Smooth muscle cell (in vitro differentiated cells): ENCODE measurements around the gene OVCA2. TPM values are rescaled to one million over a fixed set of nuclear protein-coding genes. Genes with fewer than 3 reads are reported as not detected.

Experiments used
- DNase-seq: peaks from one replicate; lab custom pipeline; 2025; ENCODE audit not compliant: unreplicated experiment; lab: John Stamatoyannopoulos, UW
- H2AFZ ChIP-seq: fragments of 200-600 bp; sonication (generic); 2 replicates; pipeline ENCODE4 v1.6.0; 2016; ENCODE audit warnings: antibody characterized with exemption, low read depth, mild to moderate bottlenecking
- H3F3A ChIP-seq: fragments of 200-600 bp; sonication (generic); 2 replicates; pipeline ENCODE4 v1.6.0; 2017; ENCODE audit warnings: antibody characterized with exemption, low read depth
- H3K27ac ChIP-seq: fragments of 200-600 bp; sonication (generic); 2 replicates; pipeline ENCODE4 v1.5.1; 2016; ENCODE audit warnings: low read depth, mild to moderate bottlenecking
- H3K27me3 ChIP-seq: fragments of 200-600 bp; sonication (generic); 2 replicates; pipeline ENCODE4 v1.6.1; 2016; ENCODE audit warnings: low read depth, mild to moderate bottlenecking
- H3K36me3 ChIP-seq: fragments of 200-600 bp; sonication (generic); 2 replicates; pipeline ENCODE4 v1.5.1; 2016; ENCODE audit warnings: low read depth
- H3K4me1 ChIP-seq: fragments of 200-600 bp; sonication (generic); 2 replicates; pipeline ENCODE4 v1.5.1; 2016; ENCODE audit warnings: low read depth
- H3K4me2 ChIP-seq: fragments of 200-600 bp; sonication (generic); 2 replicates; pipeline ENCODE4 v1.6.0; 2016; ENCODE audit warnings: mild to moderate bottlenecking
- H3K4me3 ChIP-seq: fragments of 200-600 bp; sonication (generic); 2 replicates; pipeline ENCODE4 v1.5.1; 2016; ENCODE audit warnings: mild to moderate bottlenecking
- H3K79me2 ChIP-seq: fragments of 200-600 bp; sonication (generic); 2 replicates; pipeline ENCODE4 v1.6.0; 2016; ENCODE audit warnings: low read depth, mild to moderate bottlenecking
- H3K9ac ChIP-seq: fragments of 200-600 bp; sonication (generic); 2 replicates; pipeline ENCODE4 v1.6.0; 2016; ENCODE audit warnings: low read depth
- H3K9me3 ChIP-seq: fragments of 200-600 bp; sonication (generic); replicated peaks from 2 replicates; pipeline ENCODE4 v1.5.1; 2016; ENCODE audit warnings: low read depth
- H4K20me1 ChIP-seq: fragments of 200-600 bp; sonication (generic); 2 replicates; pipeline ENCODE4 v1.6.0; 2016; ENCODE audit warnings: low read depth
- WGBS: methylation state at CpG from one replicate; pipeline ENCODE4 v1.1.7; 2016; ENCODE audit warnings: low lambda C conversion rate; 5-methylcytosine and 5-hydroxymethylcytosine counted together
- microRNA counts: library from miRNA; unstranded; fragments of <30 nt; microRNA quantifications from one replicate; lab custom pipeline; 2016
- microRNA-seq: library from miRNA; unstranded; fragments of <30 nt; microRNA quantifications from one replicate; pipeline ENCODE4, GENCODE V29; 2016; ENCODE audit warnings: borderline number of aligned reads
- polyA plus RNA-seq: library from polyadenylated mRNA; unstranded; fragments of >200 nt; fragmentation: Nextera tagmentation; extraction: Ambion mirVana; gene quantifications from 2 replicates; pipeline ENCODE4 v1.2.1, GENCODE V29; 2016
- small RNA-seq: library from RNA; depleted of rRNA; stranded (forward); fragments of <200 nt; gene quantifications from one replicate; pipeline ENCODE3, GENCODE V24; 2014
- total RNA-seq: library from RNA; depleted of rRNA; stranded (reverse); fragments of >200 nt; gene quantifications from 2 replicates; pipeline ENCODE4 v1.2.3, GENCODE V29; 2014
- TF ChIP-seq, protein P1 (sequence below): fragments of 200-600 bp; sonication (generic); IDR thresholded peaks from 2 replicates; pipeline ENCODE4 v1.5.1; 2017; ENCODE audit warnings: borderline replicate concordance, mild to moderate bottlenecking, antibody characterized with exemption; ENCODE audit not compliant: insufficient read depth, poor library complexity, severe bottlenecking

OVCA2 gene
- total and polyA plus RNA-seq, 2 experiments from 2014 or later = 46.7 to 47.6 TPM

DNA sequence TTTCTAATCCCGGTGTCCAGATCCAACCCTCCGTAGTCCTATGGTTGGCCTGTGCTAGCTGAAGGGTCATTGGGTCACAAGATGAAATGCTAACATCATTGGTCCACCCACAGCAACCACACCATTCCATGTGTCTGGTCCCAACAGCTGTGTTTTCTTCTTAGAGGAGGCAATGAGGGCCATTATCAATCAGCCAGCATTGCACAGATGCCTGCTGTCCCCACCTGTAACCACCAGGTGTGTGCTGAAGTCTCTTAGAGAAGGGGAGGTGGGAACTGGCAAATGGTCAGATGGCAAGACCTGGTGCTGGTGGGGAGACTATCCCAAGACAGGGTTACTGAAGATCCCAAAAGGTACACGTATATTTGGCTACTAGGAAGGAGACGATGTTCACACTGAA lies 50.4 kb downstream of the OVCA2 start:
- H3K27me3 ChIP-seq = no peaks in the 10 kb centered on the region
- no peak overlapping the region for H2AFZ ChIP-seq
- no peak overlapping the region for H3K4me2 ChIP-seq
- no peak overlapping the region for H3K4me3 ChIP-seq
- H3K9ac ChIP-seq = no peak overlapping the region
- H3F3A ChIP-seq = peaks cover 19% of the 10 kb centered on the region
- no peaks in the 10 kb centered on the region for H3K9me3 ChIP-seq
- H3K4me1 ChIP-seq = peaks cover 27% of the 10 kb centered on the region
- TF ChIP-seq, protein P1, sequence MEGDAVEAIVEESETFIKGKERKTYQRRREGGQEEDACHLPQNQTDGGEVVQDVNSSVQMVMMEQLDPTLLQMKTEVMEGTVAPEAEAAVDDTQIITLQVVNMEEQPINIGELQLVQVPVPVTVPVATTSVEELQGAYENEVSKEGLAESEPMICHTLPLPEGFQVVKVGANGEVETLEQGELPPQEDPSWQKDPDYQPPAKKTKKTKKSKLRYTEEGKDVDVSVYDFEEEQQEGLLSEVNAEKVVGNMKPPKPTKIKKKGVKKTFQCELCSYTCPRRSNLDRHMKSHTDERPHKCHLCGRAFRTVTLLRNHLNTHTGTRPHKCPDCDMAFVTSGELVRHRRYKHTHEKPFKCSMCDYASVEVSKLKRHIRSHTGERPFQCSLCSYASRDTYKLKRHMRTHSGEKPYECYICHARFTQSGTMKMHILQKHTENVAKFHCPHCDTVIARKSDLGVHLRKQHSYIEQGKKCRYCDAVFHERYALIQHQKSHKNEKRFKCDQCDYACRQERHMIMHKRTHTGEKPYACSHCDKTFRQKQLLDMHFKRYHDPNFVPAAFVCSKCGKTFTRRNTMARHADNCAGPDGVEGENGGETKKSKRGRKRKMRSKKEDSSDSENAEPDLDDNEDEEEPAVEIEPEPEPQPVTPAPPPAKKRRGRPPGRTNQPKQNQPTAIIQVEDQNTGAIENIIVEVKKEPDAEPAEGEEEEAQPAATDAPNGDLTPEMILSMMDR = no peak
- no peaks in the 10 kb centered on the region for H3K36me3 ChIP-seq
- no peak for DNase-seq
- no peaks in the 10 kb centered on the region for H4K20me1 ChIP-seq
- H3K79me2 ChIP-seq = no peaks in the 10 kb centered on the region
- peak overlapping the region; percentile 79 for H3K27ac ChIP-seq
- 97% methylated on average over 4 of the region's 4 CpGs for WGBS

MicroRNAs encoded within 50 kb of the gene (microRNA counts, 767-probe panel; counts per million panel counts)
- microRNA hsa-miR-132-3p (lab: Ali Mortazavi, UCI) = 8,928 counts per million, percentile 67 among the panel's probes with 10 or more counts
- microRNA hsa-miR-212-3p (lab: Ali Mortazavi, UCI) = 183 counts per million

Small RNA genes within 50 kb of the gene (microRNA-seq; reads per million reads assigned to microRNA genes)
- gene MIR132 = 2,944 reads per million, percentile 86 among the genes with 10 or more reads in this experiment
- gene MIR212 = 52.0 reads per million, percentile 45 among the genes with 10 or more reads in this experiment

Small RNA genes within 50 kb of the gene (small RNA-seq; reads per million reads assigned to genes)
- gene AC090617.9 (not detected), gene MIR132 (32.3 reads per million, percentile 93 among the genes with 10 or more reads in this experiment), gene MIR212 (4.7 reads per million, percentile 62 among the genes with 10 or more reads in this experiment), gene OVCA2 (not detected)

Other genes with a start within 250 kb of the OVCA2 start
- 9.5 and 10.3 TPM in 2 replicates for gene SMYD4, start 212.1 kb upstream of the OVCA2 start, total RNA-seq
- gene SMYD4, start 212.1 kb upstream of the OVCA2 start, polyA plus RNA-seq = 11.1 and 11.7 TPM in 2 replicates
- gene RPA1, start 212.0 kb upstream of the OVCA2 start, total RNA-seq = 25.2 and 29.6 TPM in 2 replicates
- 37.8 and 46.3 TPM in 2 replicates for gene RPA1, start 212.0 kb upstream of the OVCA2 start, polyA plus RNA-seq
- not detected in 2 replicates for gene RTN4RL1, start 16.7 kb upstream of the OVCA2 start, total RNA-seq
- gene RTN4RL1, start 16.7 kb upstream of the OVCA2 start, polyA plus RNA-seq = not detected in 2 replicates
- gene DPH1, start 11.9 kb upstream of the OVCA2 start, total RNA-seq = 15.9 and 18.1 TPM in 2 replicates
- gene DPH1, start 11.9 kb upstream of the OVCA2 start, polyA plus RNA-seq = 33.6 and 46.6 TPM in 2 replicates
- gene HIC1, start 13.1 kb downstream of the OVCA2 start, total RNA-seq = 2.6 and 2.9 TPM in 2 replicates
- gene HIC1, start 13.1 kb downstream of the OVCA2 start, polyA plus RNA-seq = 3.5 and 5.2 TPM in 2 replicates